HG03175 (cell line): ENCODE measurements around the gene TREX2.

ENCODE experiments used
- ATAC-seq: cut with Tn5 transposase; IDR thresholded peaks from one replicate; pipeline ENCODE4 v1.9.1; 2021; ENCODE audit warnings: mild to moderate bottlenecking, moderate library complexity; ENCODE audit not compliant: unreplicated experiment

The TREX2 gene

DNA sequence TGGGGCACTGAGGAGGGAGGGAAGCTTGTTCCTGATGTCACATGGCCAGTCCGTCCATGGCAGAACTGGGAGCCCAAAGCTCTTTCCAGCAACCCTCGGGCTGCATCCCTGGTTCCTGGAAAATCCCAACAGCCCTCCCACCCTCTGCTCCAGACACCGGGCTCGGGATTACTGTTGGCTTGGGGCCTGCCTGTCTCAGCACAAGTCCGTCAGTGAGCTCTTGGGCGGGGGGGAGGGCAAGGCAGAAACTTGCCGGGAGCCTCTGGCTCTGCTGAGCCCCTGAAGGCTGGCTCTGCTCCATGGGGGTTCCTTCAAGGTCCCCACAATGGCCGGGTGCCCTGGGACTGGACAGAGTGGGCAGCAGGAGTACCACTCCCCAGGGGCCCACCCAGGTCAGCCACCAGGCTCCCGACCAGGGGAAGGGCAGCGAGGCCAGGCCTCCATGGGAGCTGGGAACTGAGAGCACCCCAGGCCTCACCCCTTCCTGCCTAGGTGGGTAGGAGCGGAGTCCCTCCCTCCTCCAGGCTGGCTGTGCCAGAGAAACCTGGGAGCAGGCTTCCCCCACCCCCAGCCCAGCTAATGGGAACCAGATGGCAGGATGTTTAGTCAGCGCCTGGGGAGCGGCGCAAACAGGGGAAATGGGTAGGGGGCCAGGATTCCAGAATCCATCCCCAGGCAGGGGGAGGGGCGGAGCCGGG, 31.0 kb upstream of the TREX2 start:
- ATAC-seq, result no peak

DNA sequence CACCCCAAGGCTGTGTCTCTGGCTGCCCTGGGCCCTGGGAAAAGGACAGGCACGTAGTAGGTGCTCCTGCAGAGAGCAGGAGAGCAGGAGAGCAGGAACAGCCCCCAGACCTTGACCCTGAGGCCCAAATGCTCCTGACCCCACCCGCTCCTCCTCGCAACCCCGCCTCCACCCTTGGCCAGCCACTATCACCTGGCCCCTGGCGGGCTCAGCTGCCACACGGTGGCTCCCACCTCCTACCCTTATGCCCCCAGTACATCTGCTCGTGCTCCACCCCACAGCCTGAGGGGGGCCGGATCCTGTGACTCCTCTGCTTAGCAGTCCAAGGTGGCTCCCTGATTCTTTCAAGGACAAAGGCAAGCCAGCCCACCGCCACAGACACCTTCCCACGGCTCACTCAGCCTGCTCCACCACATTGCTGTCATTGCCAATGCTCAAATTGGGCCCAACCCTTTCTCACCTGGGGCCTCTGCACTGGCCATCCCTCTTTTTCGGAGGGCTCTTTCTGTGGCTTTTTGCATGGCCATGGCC, 30.0 kb upstream of the TREX2 start:
- no peak for ATAC-seq

DNA sequence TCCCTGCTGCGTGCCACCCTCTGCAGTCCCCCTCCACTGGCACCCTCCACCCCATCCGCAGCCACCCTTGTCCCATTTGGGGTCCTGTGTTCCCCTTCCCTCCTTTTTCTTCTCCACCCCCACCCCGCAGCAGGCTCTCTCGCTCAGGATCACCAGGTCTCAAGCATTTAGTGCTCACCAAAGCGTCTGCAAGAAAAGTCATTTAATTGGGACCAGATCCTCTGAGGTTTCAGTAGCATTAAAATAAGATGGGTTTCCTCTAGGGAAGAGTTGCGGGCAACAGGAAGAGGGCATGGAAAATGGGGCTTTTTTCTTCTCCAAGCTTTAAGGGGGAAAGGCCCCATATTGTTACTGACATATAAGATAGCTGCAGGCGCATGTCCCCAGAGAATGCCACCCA, 29.4 kb upstream of the TREX2 start:
- no peak for ATAC-seq

DNA sequence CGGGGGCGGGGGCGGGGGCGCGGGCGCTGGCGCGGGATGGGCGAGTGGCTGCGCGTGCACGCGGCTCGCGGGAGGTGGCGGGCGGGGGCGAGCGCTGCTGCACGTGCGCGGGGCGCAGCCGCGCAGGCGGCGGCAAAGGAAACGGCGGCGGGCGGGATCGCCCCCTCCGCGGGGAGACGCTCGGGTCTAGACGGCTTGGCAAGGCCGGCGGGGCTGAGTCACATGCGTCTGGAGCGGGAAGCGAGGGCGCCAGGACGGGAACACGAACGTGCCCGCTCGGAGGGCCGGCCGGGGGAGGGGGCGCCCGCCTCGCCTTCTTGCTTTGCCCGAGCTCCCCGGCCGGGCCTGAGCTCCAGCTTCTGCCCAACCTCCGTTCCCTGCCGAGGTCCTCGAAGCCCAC, 28.9 kb upstream of the TREX2 start:
- no peak for ATAC-seq

DNA sequence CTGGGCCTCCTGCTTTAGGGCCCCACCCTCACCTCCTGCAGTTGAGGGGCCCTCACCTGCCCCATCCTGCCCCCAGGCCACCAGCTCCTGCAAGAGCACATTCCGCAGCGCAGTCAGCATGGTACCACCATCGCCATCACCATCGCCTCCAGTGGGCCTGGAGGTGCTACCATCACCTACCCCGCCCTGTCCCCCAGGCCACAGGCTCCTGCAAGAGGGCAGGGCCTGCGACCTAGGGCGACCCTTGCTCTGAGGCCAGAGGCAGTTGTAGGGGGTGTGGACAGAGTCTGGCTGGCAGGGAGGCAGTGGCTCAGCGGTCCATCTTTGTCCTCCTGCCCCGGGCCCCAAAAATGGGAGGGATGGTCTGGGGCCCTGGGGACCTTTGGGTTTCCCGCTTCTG, 28.4 kb upstream of the TREX2 start:
- no peak for ATAC-seq

DNA sequence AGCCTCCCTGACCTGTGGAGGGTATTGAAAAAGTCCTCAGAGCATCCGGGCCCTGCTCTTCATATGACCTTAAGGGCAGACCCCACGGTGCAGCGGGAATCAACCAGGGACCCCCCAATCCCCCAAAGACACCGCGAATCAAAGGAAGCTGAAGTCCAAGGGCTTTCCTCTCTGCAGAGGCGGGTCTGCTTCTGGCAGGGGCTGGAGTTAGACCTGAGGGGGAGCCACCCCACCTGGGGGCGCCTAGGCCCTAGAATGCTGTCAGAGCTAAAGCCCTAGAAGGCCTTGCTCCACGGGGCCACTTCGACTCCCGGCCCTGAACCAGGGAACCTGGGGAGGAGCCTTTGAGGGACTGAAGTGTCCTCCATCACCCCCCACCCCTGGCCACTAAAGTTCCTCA, 27.3 kb upstream of the TREX2 start:
- no peak for ATAC-seq

DNA sequence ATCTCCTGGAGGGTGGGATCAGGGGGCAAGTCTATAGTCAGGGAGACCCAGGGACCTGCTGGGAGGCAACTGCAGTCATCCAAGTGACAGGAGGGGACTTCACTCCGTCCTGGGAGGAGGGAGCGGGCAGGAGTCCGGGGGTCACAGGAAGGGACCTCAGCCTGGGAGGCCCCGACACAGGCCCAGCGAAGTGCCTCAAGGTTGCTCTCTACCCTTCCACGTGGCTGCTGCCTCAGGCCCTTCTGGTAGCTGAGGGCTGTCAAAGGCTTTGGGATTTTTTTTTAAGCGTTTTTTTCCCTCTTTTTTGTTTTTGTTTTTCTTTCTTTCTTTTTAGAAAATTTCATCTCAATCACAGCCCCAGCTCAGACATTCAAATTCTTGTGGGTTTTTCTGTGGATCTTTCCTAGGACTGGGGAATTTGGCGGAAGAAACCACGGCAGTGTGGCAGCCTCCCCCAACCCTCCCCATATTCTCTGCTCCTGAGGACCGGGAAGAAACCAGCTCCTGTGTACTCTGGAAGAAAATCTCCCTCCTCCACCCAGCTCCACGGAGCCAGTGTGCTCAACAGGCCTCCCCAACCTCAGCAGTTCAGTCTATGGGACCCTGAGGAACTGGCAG, 25.9 kb upstream of the TREX2 start:
- no peak for ATAC-seq

DNA sequence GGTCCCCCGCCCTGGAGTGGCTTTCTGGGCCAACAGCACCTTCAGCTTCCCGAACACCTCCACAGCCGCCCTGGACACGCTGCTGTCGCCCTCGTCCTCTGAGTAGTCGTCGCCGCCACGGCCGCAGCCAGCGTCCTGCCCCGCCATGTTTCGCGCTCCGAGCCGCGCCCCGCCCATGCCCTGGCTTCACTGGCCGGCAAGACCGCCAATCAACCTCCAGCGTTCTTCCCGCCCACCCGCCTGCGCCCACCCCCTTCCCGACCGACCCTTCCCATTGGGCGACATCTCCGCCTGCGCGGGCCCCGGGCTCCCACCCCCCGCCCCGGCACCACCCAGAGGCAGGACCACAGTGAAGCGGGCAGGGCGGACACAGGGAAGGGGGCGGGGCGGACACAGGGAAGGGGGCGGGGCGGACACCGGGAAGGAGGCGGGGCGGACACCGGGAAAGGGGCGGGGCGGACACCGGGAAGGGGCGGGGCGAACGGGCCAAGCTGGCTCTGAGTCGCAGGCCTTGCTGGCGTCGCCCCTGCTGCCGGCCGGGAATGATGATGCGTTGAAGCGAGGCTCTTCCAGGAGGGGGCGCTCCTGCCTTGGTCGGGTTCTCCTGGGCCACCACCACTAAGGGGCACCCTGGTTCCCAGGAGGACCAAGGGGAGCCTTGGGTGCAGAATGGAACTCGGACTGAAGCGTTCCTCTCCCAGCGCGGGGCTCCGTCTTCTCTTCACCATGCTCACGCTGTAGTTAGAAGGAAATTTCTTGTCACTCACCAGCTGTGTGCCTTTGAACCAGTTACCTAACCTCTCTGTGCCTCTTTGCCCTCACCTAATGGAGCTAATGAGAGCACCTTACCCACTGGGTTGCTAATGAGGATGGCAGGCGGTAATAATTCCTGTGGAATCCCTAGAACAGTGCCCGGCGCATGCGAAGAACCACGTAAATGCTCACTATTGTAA, 24.8 kb upstream of the TREX2 start, which contains the start of gene HAUS7:
HAUS7 (minus strand) TSS at position 166 of the 953 bp plus-strand sequence; CDS start at position 147, 19 bp downstream.
- peak; percentile 85 for ATAC-seq

DNA sequence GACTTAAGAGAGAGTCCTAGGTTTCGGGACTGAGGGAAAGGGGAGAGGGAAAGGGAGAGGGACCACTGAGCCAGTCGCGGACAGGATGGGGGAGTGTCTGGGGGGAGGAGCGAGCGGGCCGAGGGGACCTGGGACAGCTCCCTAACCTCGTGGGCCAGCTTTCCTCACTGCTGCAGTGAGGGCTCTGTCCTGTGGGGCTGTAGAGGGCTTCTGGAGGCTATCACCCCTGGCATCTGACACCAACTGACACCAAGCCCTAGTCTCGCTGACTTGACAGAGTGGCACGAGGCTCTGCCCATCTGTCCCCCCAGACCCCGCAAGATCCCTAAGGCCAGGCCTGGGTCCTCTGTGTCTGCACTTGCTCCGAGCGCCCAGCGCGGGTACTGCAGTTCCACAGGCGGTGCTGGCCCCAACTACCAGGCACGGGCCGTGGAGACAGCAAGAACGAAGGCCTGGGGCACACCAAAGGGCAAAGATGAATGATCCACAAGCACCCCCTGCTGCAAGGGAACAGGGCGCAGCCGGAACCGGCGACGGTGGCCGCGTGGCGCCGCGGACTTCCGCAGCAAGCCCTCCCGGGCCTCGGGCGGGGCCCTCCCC, 24.1 kb upstream of the TREX2 start:
- ATAC-seq, result peak; percentile 36

DNA sequence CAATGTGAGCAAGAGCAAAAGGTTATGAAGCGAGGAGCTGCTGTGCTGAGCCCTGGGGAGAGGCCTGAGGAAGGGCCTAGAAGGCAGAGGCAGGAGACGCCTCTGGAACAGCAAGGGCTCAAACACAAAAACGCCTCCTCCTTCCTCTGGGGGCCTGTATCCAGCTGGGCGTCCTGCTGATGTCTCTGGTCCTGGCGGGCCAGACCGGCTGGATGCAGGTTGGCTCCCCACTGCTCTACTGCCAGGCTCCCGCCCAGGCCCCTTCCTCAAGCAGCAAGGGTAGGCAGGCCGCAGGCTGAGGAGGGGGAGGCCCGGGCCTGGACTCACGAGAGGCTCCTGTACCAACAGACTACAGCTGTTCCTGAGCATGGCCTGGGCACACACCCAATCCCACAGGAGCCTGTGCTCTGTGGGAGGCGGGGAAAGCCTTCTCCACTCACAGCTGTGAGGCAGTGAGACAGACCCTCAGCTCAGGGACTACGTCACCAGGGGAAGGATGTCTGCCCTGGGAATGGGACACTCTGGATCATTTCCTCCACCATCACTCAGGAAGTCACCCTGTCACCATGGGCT, 22.2 kb upstream of the TREX2 start:
- no peak for ATAC-seq

DNA sequence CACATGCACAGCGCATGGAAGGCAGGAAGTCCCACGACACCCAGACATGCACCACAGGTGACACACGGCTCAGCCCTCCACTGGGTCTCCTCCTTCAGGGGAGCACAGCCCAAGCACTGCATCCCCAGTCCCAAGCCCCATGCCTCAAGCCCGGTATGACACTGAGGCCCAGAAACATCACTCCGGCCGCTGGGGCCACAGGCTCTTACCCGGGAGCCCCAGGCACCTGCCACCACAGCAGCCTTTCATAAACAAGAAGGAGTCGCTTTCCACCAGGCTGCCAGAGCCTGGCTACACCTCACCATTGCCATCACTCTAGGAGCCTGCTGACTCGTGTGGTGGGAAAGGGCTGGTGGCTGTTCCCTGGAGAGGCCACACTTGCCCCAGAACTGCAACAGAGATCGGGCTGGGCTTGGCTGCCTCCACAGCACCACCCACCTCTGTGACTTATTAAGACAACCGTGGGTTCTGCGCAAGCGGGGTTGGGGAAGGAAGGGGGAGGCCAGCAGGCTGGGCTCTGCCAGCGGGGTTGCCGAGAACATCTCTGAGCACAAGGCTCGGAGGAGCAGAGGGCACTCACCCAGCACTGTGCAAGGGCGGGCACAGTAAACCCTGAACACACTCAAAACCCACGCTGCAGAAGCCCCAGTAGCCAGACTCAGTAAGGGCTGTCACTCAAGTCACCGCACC, 20.0 kb upstream of the TREX2 start:
- ATAC-seq, result no peak

DNA sequence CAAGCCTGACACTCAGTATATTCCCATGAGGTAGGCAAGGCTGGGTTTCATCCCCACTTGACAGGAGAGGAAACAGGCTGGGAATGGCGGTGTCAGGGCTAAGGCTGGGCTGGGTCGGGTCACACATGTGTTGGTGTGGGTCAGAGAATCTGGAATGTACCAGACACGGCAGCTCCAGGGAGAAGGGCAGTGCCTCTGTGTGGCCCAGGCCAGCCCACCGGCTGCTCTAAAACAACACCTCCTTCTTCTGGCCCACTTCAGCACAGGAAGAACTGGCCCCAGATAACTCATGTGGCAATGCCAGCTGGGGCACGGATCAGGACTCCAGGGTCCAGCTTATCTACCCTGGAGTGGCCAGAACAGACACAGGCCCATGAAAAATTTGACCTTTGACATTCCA, 18.3 kb upstream of the TREX2 start:
- no peak for ATAC-seq

DNA sequence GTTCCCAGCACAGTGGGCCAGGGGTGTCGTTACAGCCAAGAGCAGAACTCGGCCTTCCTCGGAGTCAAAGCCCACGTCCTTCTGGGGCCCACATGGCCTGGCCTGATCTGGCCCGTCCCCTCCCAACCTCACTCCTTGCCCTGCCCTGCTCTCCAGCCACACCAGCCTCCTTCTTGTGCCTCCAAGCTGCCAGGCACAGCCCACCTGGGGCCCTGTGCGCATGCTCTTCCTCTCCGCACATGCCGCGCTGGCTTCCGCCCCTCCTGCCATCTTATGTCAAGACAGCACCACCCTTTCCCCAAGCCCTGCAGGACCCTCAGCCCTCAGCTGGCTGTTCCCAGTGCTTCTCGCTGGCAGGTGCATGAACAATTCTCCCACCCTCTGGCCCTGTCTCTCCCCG, 17.7 kb upstream of the TREX2 start:
- ATAC-seq, result no peak

DNA sequence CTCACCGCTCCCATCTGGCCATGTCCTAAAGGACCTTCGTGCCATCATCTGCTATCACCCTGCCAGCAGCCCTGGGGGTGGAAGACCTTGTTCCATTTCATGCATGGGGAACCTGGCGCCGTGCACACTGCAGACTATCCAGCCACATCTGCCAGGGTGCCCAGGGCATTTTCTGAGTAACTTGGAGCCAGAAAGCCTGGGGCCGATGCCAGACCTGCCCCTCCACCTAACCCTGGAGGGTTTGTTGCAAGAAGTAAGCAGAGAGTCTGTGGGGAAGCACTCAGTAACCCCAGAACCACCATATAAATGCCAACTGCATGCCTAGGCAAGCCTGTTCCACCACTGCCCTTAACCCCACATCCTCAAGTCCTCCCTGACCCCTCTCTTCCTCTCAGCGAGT, 17.2 kb upstream of the TREX2 start:
- no peak for ATAC-seq

DNA sequence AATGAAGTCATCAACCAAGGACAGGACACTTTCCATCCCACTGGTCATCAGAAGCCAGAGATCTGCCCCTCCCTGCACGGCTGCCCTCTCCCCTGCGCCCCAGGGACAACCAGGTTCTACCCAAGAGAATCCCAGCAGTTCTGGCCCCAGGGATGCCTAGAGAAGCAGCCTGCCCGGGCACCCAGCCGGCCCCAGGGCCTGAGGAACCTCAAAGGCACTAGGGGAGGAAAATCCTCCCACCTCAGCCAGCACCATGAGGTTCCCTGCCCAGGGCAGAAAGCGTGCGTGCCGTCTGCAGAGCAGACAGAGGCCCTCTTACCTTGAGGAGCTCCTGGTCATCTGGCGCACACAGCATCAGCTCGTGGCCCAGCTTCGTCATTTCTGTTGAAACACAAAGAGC, 16.4 kb upstream of the TREX2 start:
- ATAC-seq, result no peak

DNA sequence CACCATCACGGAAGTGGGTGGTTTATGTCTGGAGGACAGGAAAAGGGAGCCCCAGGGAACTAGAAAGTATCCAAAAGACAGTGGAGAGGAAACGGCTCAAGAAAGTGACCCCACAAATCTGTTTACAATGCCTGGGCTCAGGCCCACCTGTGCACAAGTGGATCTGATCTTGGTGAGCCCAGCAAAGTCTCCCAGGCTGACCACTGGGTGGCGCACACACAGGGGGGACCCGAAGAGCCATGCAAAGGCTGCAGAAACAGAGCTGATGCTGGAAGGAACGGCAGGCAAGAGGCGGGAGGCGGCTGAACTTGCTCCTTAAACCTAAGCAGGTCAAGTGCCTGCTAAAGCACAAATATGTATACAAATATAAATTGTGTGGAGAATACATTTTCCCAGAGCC, 15.0 kb upstream of the TREX2 start:
- ATAC-seq, result no peak

DNA sequence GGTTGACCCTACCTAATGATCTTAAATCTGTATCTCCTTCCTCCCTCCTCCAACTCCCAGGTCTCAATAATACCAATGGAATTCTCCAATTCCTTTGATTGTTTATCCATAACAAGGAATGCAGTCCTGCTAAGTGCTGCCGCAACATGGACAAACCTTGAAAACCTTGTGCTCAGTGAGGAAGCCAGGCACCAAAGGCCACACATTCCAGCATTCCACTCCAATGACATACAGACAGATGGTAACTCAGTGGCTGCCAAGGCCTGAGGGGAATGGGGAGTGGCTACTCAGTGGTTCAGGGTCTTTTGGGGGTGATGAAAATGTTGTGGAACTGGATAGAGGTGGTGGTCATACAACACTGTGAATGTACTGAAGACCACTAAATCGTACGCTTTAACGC, 14.1 kb upstream of the TREX2 start:
- no peak for ATAC-seq

DNA sequence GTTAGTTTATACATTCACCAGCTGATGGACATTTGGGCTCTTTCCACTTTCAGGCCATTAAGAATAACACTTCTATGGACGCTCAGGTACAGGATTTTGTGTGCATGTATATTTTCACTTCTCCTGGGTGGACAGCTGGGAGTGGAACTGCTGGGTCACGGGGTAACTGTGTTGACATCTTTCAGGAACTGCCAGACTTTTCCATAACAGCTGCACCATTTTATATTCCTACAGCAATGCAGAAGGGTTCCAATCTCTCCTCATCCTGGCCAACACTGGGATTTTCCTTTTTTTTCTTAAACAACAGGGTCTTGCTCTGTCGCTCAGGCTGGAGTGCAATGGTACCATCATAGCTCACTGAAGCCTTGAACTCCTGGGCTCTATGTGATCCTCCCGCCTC, 12.6 kb upstream of the TREX2 start:
- no peak for ATAC-seq

DNA sequence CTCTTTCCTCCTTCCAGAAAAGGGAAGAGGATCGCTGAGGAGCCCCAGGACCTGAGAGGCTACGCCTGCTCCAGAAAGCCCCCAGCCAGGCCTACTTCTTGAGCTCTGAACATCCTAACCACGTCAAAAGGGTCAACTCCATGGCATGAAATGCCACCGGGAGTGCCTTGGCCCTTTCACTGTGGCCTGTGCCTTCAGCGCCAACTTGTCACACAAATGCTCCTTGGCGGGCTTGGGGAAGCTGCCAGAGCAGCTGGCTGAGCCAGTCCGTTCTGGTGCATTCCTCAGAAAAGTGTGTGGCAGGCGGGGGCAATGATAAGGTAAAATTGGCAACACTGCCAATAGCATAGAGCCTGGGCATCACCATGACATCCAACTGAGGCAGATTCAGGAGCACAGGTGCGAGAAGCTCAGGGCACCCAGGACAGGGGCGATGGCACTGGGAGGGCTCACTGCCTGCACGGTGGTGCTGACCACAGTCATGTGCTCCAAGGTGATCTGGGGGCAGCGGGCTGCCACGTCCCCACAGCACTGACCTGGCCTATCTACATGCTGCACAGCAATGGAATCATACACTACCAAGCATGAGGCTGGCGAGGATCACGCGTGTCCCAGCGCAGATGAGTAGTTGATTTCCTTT, 12.1 kb upstream of the TREX2 start:
- ATAC-seq, result no peak
